Epithelial cell of esophagus (primary cell): ENCODE data around the gene KRCC1.

Experiments
- DNase-seq: peaks from one replicate; pipeline ENCODE4 v3.0.0; 2010; ENCODE audit warnings: low read depth
- H3K4me3 ChIP-seq: 2 replicates; pipeline ENCODE4 v1.5.1; 2011; ENCODE audit warnings: mild to moderate bottlenecking, low read length, control low read depth
- CTCF ChIP-seq: IDR thresholded peaks from 2 replicates; pipeline ENCODE4 v1.5.1; 2011; ENCODE audit warnings: low read depth, mild to moderate bottlenecking, low read length, control low read depth, inconsistent platforms; ENCODE audit not compliant: insufficient read depth; ENCODE audit errors: missing control alignments

KRCC1 gene

GRCh38 chr2:88055371-88056128 is at the start of gene KRCC1:
Gene KRCC1, minus strand, starts transcription at chr2:88055783. Its CDS starts 27,220 bp downstream, at chr2:88028563.
- DNase-seq, result peak; percentile 98
- no peak for TF ChIP-seq CTCF
- H3K4me3 ChIP-seq, result peak within 1 kb of the TSS; percentile 97

GRCh38 chr2:88100489-88100858 is 44.9 kb upstream of the KRCC1 start:
- no peak for TF ChIP-seq CTCF
- DNase-seq, result no peak
- H3K4me3 ChIP-seq, result no peak overlapping the region

GRCh38 chr2:88099798-88100488 is 44.4 kb upstream of the KRCC1 start:
- TF ChIP-seq CTCF, result no peak
- DNase-seq, result peak; percentile 78
- no peak overlapping the region for H3K4me3 ChIP-seq

GRCh38 chr2:88098558-88098900 is 42.9 kb upstream of the KRCC1 start:
- DNase-seq, result no peak
- no peak overlapping the region for H3K4me3 ChIP-seq
- TF ChIP-seq CTCF, result no peak

- TF ChIP-seq CTCF, result no peak
- DNase-seq, result no peak
- H3K4me3 ChIP-seq, result no peak overlapping the region
Measured at GRCh38 chr2:88097891-88098557, 42.4 kb upstream of the KRCC1 start.

- TF ChIP-seq CTCF, result no peak
- no peak overlapping the region for H3K4me3 ChIP-seq
- no peak for DNase-seq
Measured at GRCh38 chr2:88097192-88097591, 41.6 kb upstream of the KRCC1 start.
